Neural progenitor cell (in vitro differentiated cells): ENCODE results near the gene TEX10.

ENCODE experiments used
- EZH2phosphoT487 ChIP-seq: fragments of 200-600 bp; sonication (generic); IDR thresholded peaks from 2 replicates; pipeline ENCODE4 v1.6.1; 2017; ENCODE audit warnings: antibody characterized with exemption
- TF ChIP-seq, protein P1 (sequence below): fragments of 200-600 bp; sonication (generic); IDR thresholded peaks from 2 replicates; pipeline ENCODE4 v1.5.1; 2017; ENCODE audit warnings: antibody characterized with exemption, mild to moderate bottlenecking

DNA sequence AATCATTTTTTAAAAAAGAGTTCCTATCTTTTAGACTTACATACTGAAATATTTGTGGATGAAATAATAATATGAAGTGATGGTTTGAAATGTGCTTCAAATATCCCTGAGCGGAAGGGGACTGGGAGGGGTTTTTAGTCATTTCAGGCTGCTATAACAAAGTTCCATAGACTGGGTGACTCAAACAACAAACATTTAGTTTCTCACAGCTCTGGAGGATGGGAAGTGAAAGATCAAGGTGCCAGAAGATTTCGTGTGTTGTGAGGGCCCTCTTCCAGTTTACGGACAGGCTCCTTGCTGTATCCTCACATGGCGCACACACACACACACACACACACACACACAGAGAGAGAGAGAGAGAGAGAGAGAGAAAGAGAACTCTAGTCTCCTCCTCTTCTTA lies 27.1 kb upstream of the TEX10 start:
- TF ChIP-seq EZH2phosphoT487: no peak
- TF ChIP-seq, protein P1, sequence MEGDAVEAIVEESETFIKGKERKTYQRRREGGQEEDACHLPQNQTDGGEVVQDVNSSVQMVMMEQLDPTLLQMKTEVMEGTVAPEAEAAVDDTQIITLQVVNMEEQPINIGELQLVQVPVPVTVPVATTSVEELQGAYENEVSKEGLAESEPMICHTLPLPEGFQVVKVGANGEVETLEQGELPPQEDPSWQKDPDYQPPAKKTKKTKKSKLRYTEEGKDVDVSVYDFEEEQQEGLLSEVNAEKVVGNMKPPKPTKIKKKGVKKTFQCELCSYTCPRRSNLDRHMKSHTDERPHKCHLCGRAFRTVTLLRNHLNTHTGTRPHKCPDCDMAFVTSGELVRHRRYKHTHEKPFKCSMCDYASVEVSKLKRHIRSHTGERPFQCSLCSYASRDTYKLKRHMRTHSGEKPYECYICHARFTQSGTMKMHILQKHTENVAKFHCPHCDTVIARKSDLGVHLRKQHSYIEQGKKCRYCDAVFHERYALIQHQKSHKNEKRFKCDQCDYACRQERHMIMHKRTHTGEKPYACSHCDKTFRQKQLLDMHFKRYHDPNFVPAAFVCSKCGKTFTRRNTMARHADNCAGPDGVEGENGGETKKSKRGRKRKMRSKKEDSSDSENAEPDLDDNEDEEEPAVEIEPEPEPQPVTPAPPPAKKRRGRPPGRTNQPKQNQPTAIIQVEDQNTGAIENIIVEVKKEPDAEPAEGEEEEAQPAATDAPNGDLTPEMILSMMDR: no peak
